GM12891 (cell line): ENCODE measurements around the gene MARCOL.

Source experiments
- POLR2A ChIP-seq: IDR thresholded peaks from 2 replicates; pipeline ENCODE4 v1.6.1; 2011; ENCODE audit warnings: low read depth, low read length, control low read depth
- POLR2AphosphoS5 ChIP-seq: IDR thresholded peaks from 2 replicates; pipeline ENCODE4 v1.6.1; 2011; ENCODE audit warnings: low read depth, low read length, control low read depth
- SPI1 ChIP-seq: IDR thresholded peaks from 2 replicates; pipeline ENCODE4 v1.6.1; 2011; ENCODE audit warnings: low read depth, low read length, control low read depth
- TAF1 ChIP-seq: IDR thresholded peaks from 2 replicates; pipeline ENCODE4 v1.6.1; 2011; ENCODE audit warnings: low read depth, low read length, control low read depth

DNA sequence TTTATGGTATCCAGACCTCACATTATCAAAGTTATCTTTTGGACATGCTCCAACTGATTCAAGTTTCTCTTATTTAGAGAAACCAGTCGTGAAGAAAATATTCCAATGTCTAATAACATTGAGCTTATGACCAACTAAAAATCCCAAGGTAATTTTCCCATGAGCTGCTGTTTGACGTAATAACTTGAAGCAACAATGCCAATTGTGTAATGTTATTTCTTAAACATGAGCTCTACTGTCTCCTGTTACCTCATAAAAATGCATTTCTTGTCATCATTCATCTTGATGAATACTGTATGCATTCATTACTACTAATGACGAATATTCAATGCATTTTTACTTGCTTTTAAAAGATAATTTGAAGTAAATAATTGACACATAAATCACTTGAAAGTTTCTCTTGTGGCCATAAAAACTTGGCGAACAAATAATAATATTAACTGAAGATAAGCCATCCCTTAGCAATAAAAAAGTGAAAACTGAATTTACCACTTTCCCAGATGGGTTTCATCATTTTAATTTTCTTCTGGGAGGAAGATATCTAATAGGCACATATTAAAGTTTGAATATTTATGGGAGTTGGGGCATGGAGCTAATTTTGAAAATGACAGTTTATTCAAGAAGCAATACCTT, 424 bp upstream of the MARCOL start:
- TF ChIP-seq POLR2A = no peak
- no peak for TF ChIP-seq POLR2AphosphoS5
- TF ChIP-seq TAF1 = no peak
- TF ChIP-seq SPI1 = no peak
